HEK293 (cell line): ENCODE results near the gene PFDN5.

Source experiments
- ZFP37 ChIP-seq: fragments of 450-650 bp; formaldehyde crosslinking; IDR thresholded peaks from 2 replicates; pipeline ENCODE4 v1.5.1; 2016; ENCODE audit warnings: missing biosample characterization, missing genetic modification characterization
- ZNF629 ChIP-seq: fragments of 450-650 bp; formaldehyde crosslinking; IDR thresholded peaks from 2 replicates; pipeline ENCODE4 v1.5.1; 2017; ENCODE audit warnings: missing biosample characterization, missing genetic modification characterization
- TF ChIP-seq, protein P1 (sequence below): fragments of 450-650 bp; formaldehyde crosslinking; IDR thresholded peaks from 2 replicates; pipeline ENCODE4 v1.5.1; 2016; ENCODE audit warnings: missing biosample characterization, missing genetic modification characterization

- TF ChIP-seq, protein P1, sequence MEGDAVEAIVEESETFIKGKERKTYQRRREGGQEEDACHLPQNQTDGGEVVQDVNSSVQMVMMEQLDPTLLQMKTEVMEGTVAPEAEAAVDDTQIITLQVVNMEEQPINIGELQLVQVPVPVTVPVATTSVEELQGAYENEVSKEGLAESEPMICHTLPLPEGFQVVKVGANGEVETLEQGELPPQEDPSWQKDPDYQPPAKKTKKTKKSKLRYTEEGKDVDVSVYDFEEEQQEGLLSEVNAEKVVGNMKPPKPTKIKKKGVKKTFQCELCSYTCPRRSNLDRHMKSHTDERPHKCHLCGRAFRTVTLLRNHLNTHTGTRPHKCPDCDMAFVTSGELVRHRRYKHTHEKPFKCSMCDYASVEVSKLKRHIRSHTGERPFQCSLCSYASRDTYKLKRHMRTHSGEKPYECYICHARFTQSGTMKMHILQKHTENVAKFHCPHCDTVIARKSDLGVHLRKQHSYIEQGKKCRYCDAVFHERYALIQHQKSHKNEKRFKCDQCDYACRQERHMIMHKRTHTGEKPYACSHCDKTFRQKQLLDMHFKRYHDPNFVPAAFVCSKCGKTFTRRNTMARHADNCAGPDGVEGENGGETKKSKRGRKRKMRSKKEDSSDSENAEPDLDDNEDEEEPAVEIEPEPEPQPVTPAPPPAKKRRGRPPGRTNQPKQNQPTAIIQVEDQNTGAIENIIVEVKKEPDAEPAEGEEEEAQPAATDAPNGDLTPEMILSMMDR (tag by site-specific recombination) = no peak
- TF ChIP-seq ZFP37 (tag by site-specific recombination) = no peak
- TF ChIP-seq ZNF629 (tag by site-specific recombination) = no peak
Observed at GRCh38 chr12:53344487-53344823, 49.1 kb downstream of the PFDN5 start.
